Gastroesophageal sphincter (tissue), 3 donors: ENCODE measurements around the gene SUCLG2.

Source experiments
- CTCF ChIP-seq, 4 experiments: fragments of 200-600 bp in 2 of 4; fragments of 450-650 bp in 2 of 4; sonication (generic) in 1 of 4; IDR thresholded peaks; one replicate each; pipeline ENCODE4 v1.5.1; 2017 to 2019; ENCODE audit warnings: antibody characterized with exemption in 4 of 4, mild to moderate bottlenecking in 2 of 4, moderate library complexity in 2 of 4
- EP300 ChIP-seq: sonication (generic); formaldehyde crosslinking; IDR thresholded peaks from one replicate; pipeline ENCODE4 v1.6.1; 2017; ENCODE audit warnings: antibody characterized with exemption, mild to moderate bottlenecking
- POLR2A ChIP-seq, 2 donors: fragments of 450-650 bp; IDR thresholded peaks; one replicate each; pipeline ENCODE4 v1.6.1; 2017; ENCODE audit warnings: antibody characterized with exemption in 2 of 2, mild to moderate bottlenecking in 2 of 2, moderate library complexity in 1 of 2
- POLR2AphosphoS5 ChIP-seq: sonication (generic); formaldehyde crosslinking; IDR thresholded peaks from one replicate; pipeline ENCODE4 v1.6.1; 2017; ENCODE audit warnings: antibody characterized with exemption

- TF ChIP-seq POLR2A (IDR thresholded peaks at IDR 0.05) (no peak), EP300 (no peak), CTCF (IDR thresholded peaks at IDR 0.05) (no peak), POLR2AphosphoS5 (no peak)
These were observed 204.3 kb downstream of the SUCLG2 start for GRCh38 chr3:67450153-67450552.
